Suprapubic skin (tissue), 3 donors: Measurements from ENCODE around the gene EVI5L.

Experiments used
- CTCF ChIP-seq, 2 donors: fragments of 200-600 bp in 1 of 2; fragments of 450-650 bp in 1 of 2; sonication (generic) in 1 of 2; IDR thresholded peaks; one replicate each; pipeline ENCODE4 v1.5.1; 2016 to 2019; ENCODE audit warnings: antibody characterized with exemption in 2 of 2, mild to moderate bottlenecking in 1 of 2, moderate library complexity in 1 of 2
- POLR2A ChIP-seq, 2 donors: fragments of 450-650 bp; IDR thresholded peaks; one replicate each; pipeline ENCODE4 v1.6.1; 2017; ENCODE audit warnings: antibody characterized with exemption in 2 of 2, mild to moderate bottlenecking in 2 of 2, moderate library complexity in 2 of 2

- peak; percentile 38 to 78 for TF ChIP-seq CTCF (IDR thresholded peaks at IDR 0.05)
- no peak for TF ChIP-seq POLR2A (IDR thresholded peaks at IDR 0.05)
These were observed 23.1 kb downstream of the EVI5L start for GRCh38 chr19:7852851-7853769.
